K562 (cell line): ENCODE results near the gene PSMB10. TPM values are rescaled to one million over a fixed set of nuclear protein-coding genes. Genes with fewer than 3 reads are reported as not detected.

Experiments used
- ADNP ChIP-seq: fragments of 200-800 bp; sonication (Bioruptor generic); IDR thresholded peaks from 2 replicates; pipeline ENCODE4 v1.6.1; 2016; ENCODE audit warnings: missing genetic modification characterization, missing compliant biosample characterization
- BCOR ChIP-seq: fragments of 450-650 bp; IDR thresholded peaks from 2 replicates; pipeline ENCODE4 v1.6.1; 2016
- BDP1 ChIP-seq: IDR thresholded peaks from 3 replicates; pipeline ENCODE4 v1.6.1; 2011; ENCODE audit not compliant: insufficient read length, insufficient read depth
- CBX2 ChIP-seq: fragments of 200-600 bp; sonication (generic); IDR thresholded peaks from one replicate; pipeline ENCODE4 v1.6.1; 2012; ENCODE audit warnings: mild to moderate bottlenecking, low read length, inconsistent platforms; ENCODE audit not compliant: insufficient read depth, poor library complexity, severe bottlenecking
- CBX3 ChIP-seq, 2 experiments: IDR thresholded peaks; 1 replicate in 1 of 2; 2 replicates in 1 of 2; pipeline ENCODE4 v1.6.1; 2012; ENCODE audit warnings: inconsistent platforms in 2 of 2, low read length in 2 of 2, borderline replicate concordance in 1 of 2, control low read depth in 1 of 2
- CREM ChIP-seq: IDR thresholded peaks from 2 replicates; pipeline ENCODE4 v1.6.1; 2014; ENCODE audit warnings: antibody characterized with exemption, low read depth
- DNMT1 ChIP-seq: fragments of 450-650 bp; IDR thresholded peaks from 2 replicates; pipeline ENCODE4 v1.6.1; 2016; ENCODE audit warnings: antibody characterized with exemption, mild to moderate bottlenecking
- FOXM1 ChIP-seq, 2 experiments: fragments of 450-650 bp in 1 of 2; sonication (generic) in 1 of 2; formaldehyde crosslinking in 1 of 2; IDR thresholded peaks; 2 replicates each; pipeline versions ENCODE4 v1.6.1 to v1.9.0; 2017 to 2022; ENCODE audit warnings: low read depth in 2 of 2, mild to moderate bottlenecking in 2 of 2, missing genetic modification reagents in 1 of 2, moderate library complexity in 1 of 2
- GATAD2B ChIP-seq: fragments of 450-650 bp; IDR thresholded peaks from 2 replicates; pipeline ENCODE4 v1.6.1; 2017; ENCODE audit warnings: mild to moderate bottlenecking, borderline replicate concordance
- IFI16 ChIP-seq: fragments of 250-450 bp; sonication (Bioruptor Pico); IDR thresholded peaks from 2 replicates; pipeline ENCODE4 v2.1.2; 2022; ENCODE audit warnings: mild to moderate bottlenecking, inconsistent platforms
- KAT8 ChIP-seq: fragments of 450-650 bp; IDR thresholded peaks from 2 replicates; pipeline ENCODE4 v1.6.1; 2016; ENCODE audit warnings: low read depth, mild to moderate bottlenecking
- SLC30A9 ChIP-seq: fragments of 250-450 bp; sonication (Bioruptor Pico); IDR thresholded peaks from 2 replicates; pipeline ENCODE4 v1.8.0; 2022; ENCODE audit warnings: mild to moderate bottlenecking, moderate library complexity
- SMC3 ChIP-seq: conservative IDR thresholded peaks from 2 replicates; pipeline ENCODE4 v1.6.1; 2011; ENCODE audit warnings: low read depth, low read length, improper control_type of control experiment; ENCODE audit not compliant: insufficient read depth
- SRF ChIP-seq, 2 experiments: fragments of 250-450, 450-650 bp in 1 of 2; sonication (Bioruptor Pico) in 1 of 2; sonication (generic) in 1 of 2; formaldehyde crosslinking; IDR thresholded peaks; 2 replicates each; pipeline versions ENCODE4 v1.5.0 to v1.5.1; 2020 to 2022; ENCODE audit warnings: mild to moderate bottlenecking in 1 of 2, missing genetic modification reagents in 1 of 2
- TAF1 ChIP-seq: IDR thresholded peaks from 2 replicates; pipeline ENCODE4 v1.6.1; 2011; ENCODE audit warnings: mild to moderate bottlenecking, low read length, moderate library complexity; ENCODE audit not compliant: insufficient read depth, control insufficient read depth, severe bottlenecking; ENCODE audit errors: extremely low read depth
- TEAD1 ChIP-seq, 2 experiments: fragments of 450-650 bp in 1 of 2; sonication (generic) in 1 of 2; formaldehyde crosslinking; IDR thresholded peaks; 2 replicates each; pipeline versions ENCODE4 v1.4.0 to v1.8.0; 2020 to 2022; ENCODE audit warnings: mild to moderate bottlenecking in 2 of 2, missing genetic modification reagents in 1 of 2
- ZNF696 ChIP-seq: fragments of 250-450 bp; sonication (Bioruptor Pico); conservative IDR thresholded peaks from 2 replicates; pipeline ENCODE4 v1.4.0; 2020; ENCODE audit warnings: mild to moderate bottlenecking, moderate library complexity
- polyA plus RNA-seq, 8 experiments: library from polyadenylated mRNA; depleted of rRNA in 4 of 8; stranded (reverse) in 5 of 8; unstranded in 3 of 8; fragments of >200 nt; fragmentation: Nextera tagmentation in 2 of 8; fragmentation: Illumina TruSeq in 1 of 8; extraction: Ambion mirVana in 2 of 8; extraction: Trizol in 1 of 8; gene quantifications; 2 replicates each; pipeline versions ENCODE4 v1.2.1 to v1.2.3, GENCODE V29; 2011 to 2014; ENCODE audit warnings: inconsistent platforms in 1 of 8, missing spikeins in 1 of 8
- total RNA-seq, 7 experiments: library from RNA; depleted of rRNA in 6 of 7; stranded (reverse); fragments of >200 nt in 6 of 7; fragmentation: Illumina TruSeq in 2 of 7; extraction: Trizol in 2 of 7; gene quantifications; 2 replicates each; pipeline versions ENCODE4 v1.2.1 to v1.2.3, GENCODE V29; 2011 to 2021; ENCODE audit warnings: low replicate concordance in 1 of 7
- TF ChIP-seq, protein P1 (sequence below): fragments of 450-650 bp; IDR thresholded peaks from 2 replicates; pipeline ENCODE4 v1.7.0; 2016; ENCODE audit warnings: borderline replicate concordance
- TF ChIP-seq, protein P2 (sequence below): fragments of 450-650 bp; conservative IDR thresholded peaks from 2 replicates; pipeline ENCODE4 v1.6.1; 2016; ENCODE audit warnings: missing genetic modification characterization, low read depth, mild to moderate bottlenecking, control low read depth, missing compliant biosample characterization
- TF ChIP-seq, protein P3 (sequence below): sonication (generic); IDR thresholded peaks from 2 replicates; pipeline ENCODE4 v1.6.1; 2016
- TF ChIP-seq, protein P4 (sequence below): fragments of 450-650 bp; IDR thresholded peaks from 2 replicates; pipeline ENCODE4 v1.6.1; 2014; ENCODE audit warnings: low read depth, mild to moderate bottlenecking, moderate library complexity, borderline replicate concordance

Gene PSMB10
- total and polyA plus RNA-seq, 9 of the 15 experiments (the other 6 are each of a cell fraction or from before 2014, with no cell fraction given) = 11.7 to 105 (median 51.0) TPM

DNA sequence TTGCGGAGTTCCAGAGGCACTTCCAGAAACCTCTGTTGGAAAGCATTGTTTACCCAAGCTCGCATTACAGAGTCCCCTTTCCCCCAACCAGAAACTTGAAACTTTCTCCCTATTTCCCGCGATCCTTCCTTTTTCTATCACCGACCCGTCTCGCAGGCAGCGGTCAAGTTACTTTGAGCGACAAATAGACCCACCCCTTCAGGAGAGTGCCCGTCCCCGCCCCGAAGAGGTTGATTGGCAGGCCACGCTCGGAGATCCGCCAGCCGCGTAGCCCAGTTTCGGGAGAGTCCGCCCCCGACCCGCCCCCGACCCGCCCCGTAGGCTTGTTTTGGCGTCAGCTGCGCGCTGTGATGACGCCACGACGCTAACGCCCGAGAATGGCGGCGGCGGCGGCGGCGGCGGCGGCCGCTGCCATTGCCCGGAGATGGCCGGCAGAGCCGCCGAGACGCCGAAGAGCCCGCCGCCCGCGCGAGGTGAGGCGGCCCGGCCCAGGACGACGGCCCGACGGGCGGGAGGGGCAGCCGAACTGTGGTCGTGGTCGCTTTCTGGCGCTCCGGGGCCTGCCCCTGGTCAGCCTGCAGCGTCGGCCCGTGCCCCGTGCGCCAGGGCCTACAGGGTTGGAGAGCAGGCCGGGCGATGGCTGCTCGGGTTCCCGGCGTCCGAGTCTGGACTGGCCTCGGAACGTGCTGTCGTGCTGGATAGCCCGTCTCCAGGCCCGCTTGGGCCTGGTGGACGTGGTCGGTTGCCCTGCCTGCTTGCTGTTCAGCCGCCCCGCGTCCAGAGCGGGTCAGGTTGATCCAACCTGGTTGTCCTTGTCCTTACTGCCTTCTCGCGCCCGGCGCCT is 43.5 kb downstream of the PSMB10 start, which contains the start of gene PSKH1 (continued):
- TF ChIP-seq, protein P1, sequence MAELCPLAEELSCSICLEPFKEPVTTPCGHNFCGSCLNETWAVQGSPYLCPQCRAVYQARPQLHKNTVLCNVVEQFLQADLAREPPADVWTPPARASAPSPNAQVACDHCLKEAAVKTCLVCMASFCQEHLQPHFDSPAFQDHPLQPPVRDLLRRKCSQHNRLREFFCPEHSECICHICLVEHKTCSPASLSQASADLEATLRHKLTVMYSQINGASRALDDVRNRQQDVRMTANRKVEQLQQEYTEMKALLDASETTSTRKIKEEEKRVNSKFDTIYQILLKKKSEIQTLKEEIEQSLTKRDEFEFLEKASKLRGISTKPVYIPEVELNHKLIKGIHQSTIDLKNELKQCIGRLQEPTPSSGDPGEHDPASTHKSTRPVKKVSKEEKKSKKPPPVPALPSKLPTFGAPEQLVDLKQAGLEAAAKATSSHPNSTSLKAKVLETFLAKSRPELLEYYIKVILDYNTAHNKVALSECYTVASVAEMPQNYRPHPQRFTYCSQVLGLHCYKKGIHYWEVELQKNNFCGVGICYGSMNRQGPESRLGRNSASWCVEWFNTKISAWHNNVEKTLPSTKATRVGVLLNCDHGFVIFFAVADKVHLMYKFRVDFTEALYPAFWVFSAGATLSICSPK = no peak
- TF ChIP-seq, protein P2, sequence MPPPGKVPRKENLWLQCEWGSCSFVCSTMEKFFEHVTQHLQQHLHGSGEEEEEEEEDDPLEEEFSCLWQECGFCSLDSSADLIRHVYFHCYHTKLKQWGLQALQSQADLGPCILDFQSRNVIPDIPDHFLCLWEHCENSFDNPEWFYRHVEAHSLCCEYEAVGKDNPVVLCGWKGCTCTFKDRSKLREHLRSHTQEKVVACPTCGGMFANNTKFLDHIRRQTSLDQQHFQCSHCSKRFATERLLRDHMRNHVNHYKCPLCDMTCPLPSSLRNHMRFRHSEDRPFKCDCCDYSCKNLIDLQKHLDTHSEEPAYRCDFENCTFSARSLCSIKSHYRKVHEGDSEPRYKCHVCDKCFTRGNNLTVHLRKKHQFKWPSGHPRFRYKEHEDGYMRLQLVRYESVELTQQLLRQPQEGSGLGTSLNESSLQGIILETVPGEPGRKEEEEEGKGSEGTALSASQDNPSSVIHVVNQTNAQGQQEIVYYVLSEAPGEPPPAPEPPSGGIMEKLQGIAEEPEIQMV (tag) = no peak
- no peak for TF ChIP-seq BCOR
- peak; percentile 98 for TF ChIP-seq CREM
- no peak for TF ChIP-seq SMC3
- TF ChIP-seq, protein P3, sequence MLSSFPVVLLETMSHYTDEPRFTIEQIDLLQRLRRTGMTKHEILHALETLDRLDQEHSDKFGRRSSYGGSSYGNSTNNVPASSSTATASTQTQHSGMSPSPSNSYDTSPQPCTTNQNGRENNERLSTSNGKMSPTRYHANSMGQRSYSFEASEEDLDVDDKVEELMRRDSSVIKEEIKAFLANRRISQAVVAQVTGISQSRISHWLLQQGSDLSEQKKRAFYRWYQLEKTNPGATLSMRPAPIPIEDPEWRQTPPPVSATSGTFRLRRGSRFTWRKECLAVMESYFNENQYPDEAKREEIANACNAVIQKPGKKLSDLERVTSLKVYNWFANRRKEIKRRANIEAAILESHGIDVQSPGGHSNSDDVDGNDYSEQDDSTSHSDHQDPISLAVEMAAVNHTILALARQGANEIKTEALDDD = no peak
- TF ChIP-seq ADNP = no peak
- TF ChIP-seq DNMT1 = no peak
- TF ChIP-seq IFI16 (CRISPR knock-in tag) = no peak
- TF ChIP-seq SLC30A9 (CRISPR knock-in tag) = no peak
- no peak for TF ChIP-seq ZNF696
- no peak; the same call in none of the 2 replicates for TF ChIP-seq GATAD2B
- no peak for TF ChIP-seq BDP1
- TF ChIP-seq FOXM1 (IDR thresholded peaks at IDR 0.05; ENCODE audit: low read depth) = no peak
- TF ChIP-seq FOXM1 (CRISPR knock-in tag; IDR thresholded peaks at IDR 0.05; ENCODE audit: low read depth) = 0 out of 2 replicates have a peak, but pooled peaks have one; percentile 73
- TF ChIP-seq, protein P4, sequence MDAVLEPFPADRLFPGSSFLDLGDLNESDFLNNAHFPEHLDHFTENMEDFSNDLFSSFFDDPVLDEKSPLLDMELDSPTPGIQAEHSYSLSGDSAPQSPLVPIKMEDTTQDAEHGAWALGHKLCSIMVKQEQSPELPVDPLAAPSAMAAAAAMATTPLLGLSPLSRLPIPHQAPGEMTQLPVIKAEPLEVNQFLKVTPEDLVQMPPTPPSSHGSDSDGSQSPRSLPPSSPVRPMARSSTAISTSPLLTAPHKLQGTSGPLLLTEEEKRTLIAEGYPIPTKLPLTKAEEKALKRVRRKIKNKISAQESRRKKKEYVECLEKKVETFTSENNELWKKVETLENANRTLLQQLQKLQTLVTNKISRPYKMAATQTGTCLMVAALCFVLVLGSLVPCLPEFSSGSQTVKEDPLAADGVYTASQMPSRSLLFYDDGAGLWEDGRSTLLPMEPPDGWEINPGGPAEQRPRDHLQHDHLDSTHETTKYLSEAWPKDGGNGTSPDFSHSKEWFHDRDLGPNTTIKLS = 0 out of 2 replicates have a peak, but pooled peaks have one; percentile 51
- no peak for TF ChIP-seq KAT8
- no peak for TF ChIP-seq SRF (CRISPR knock-in tag; IDR thresholded peaks at IDR 0.05)
- no peak for TF ChIP-seq CBX2
- TF ChIP-seq TEAD1 (CRISPR knock-in tag; IDR thresholded peaks at IDR 0.05) = peak in 1 of 2 experiments; percentile 86; a peak in 2 of 4 replicates
- TF ChIP-seq TAF1 = peak; percentile 75
- TF ChIP-seq CBX3 (IDR thresholded peaks at IDR 0.05; ENCODE audit: borderline replicate concordance in 1 of 2, low read length in 2 of 2) = no peak
